IMR-90 (cell line): ENCODE data around the gene EFEMP2. TPM values are rescaled to one million over a fixed set of nuclear protein-coding genes. Genes with fewer than 3 reads are reported as not detected.

Experiments used
- ATAC-seq: fragments of 200-7000 bp; cut with Tn5 transposase; 2 replicates; pipeline ENCODE4 v1.9.1; 2020; ENCODE audit warnings: low read depth, mild to moderate bottlenecking, moderate library complexity
- BruUV-seq: library from RNA; stranded (reverse); fragments of 400-500 nt; replicated peaks from 2 replicates; lab custom pipeline; 2021; lab: Mats Ljungman, UMichigan
- CTCF ChIA-PET: fragments of 300-600 bp; formaldehyde crosslinking; extraction: SDS; loops from one replicate; lab custom pipeline; 2021; ENCODE audit warnings: antibody characterized with exemption; lab: Yijun Ruan, JAX
- POLR2A ChIA-PET: fragments of 300-600 bp; sonication (Branson Sonifier 250); formaldehyde crosslinking; loops from one replicate; lab custom pipeline; 2022; ENCODE audit warnings: antibody characterized with exemption; ENCODE audit not compliant: unreplicated experiment; lab: Charles Lee
- DNase-seq: peaks from one replicate; pipeline ENCODE4 v3.0.0; 2013
- H2AFZ ChIP-seq: replicated peaks from 2 replicates; pipeline ENCODE3; 2013; ENCODE audit warnings: low read length, mild to moderate bottlenecking; ENCODE audit not compliant: poor library complexity
- H2AK5ac ChIP-seq: 2 replicates; pipeline ENCODE4 v1.6.1; 2013; ENCODE audit warnings: low read depth, low read length, inconsistent platforms
- H2AK9ac ChIP-seq: replicated peaks from 2 replicates; pipeline ENCODE3; 2013; ENCODE audit warnings: mild to moderate bottlenecking, low read depth, low read length, moderate library complexity; ENCODE audit not compliant: poor library complexity
- H2BK120ac ChIP-seq: 2 replicates; pipeline ENCODE4 v1.6.1; 2013; ENCODE audit warnings: low read depth, low read length, inconsistent platforms
- H2BK15ac ChIP-seq: 3 replicates; pipeline ENCODE4 v1.6.1; 2013; ENCODE audit warnings: low read depth, low read length, inconsistent platforms
- H2BK20ac ChIP-seq: 2 replicates; pipeline ENCODE4 v1.6.1; 2013; ENCODE audit warnings: low read depth, mild to moderate bottlenecking, inconsistent platforms, low read length, moderate library complexity
- H2BK5ac ChIP-seq: 2 replicates; pipeline ENCODE4 v1.6.1; 2013; ENCODE audit warnings: mild to moderate bottlenecking, low read depth, low read length, inconsistent platforms; ENCODE audit not compliant: poor library complexity, severe bottlenecking
- H3K14ac ChIP-seq: replicated peaks from 2 replicates; pipeline ENCODE4 v1.6.1; 2013; ENCODE audit warnings: low read depth, low read length, inconsistent platforms
- H3K18ac ChIP-seq: 2 replicates; pipeline ENCODE4 v1.6.1; 2013; ENCODE audit warnings: low read depth, low read length, control low read depth
- H3K23ac ChIP-seq: 2 replicates; pipeline ENCODE4 v1.6.1; 2013; ENCODE audit warnings: low read depth, low read length, inconsistent platforms
- H3K27ac ChIP-seq: 2 replicates; pipeline ENCODE4 v1.5.1; 2013; ENCODE audit warnings: mild to moderate bottlenecking, control low read depth, low read length; ENCODE audit not compliant: insufficient read depth
- H3K27me3 ChIP-seq: 2 replicates; pipeline ENCODE4 v1.6.1; 2013; ENCODE audit warnings: low read length; ENCODE audit not compliant: control insufficient read depth, insufficient read depth
- H3K36me3 ChIP-seq: 2 replicates; pipeline ENCODE4 v1.6.1; 2013; ENCODE audit warnings: low read length, mixed read lengths; ENCODE audit not compliant: control insufficient read depth, insufficient read depth
- H3K4ac ChIP-seq: 2 replicates; pipeline ENCODE4 v1.6.1; 2013; ENCODE audit warnings: low read depth, low read length, inconsistent platforms
- H3K4me1 ChIP-seq: 2 replicates; pipeline ENCODE4 v1.6.1; 2013; ENCODE audit warnings: low read length, mixed read lengths; ENCODE audit not compliant: control insufficient read depth, insufficient read depth
- H3K4me2 ChIP-seq: 2 replicates; pipeline ENCODE4 v1.6.1; 2013; ENCODE audit warnings: low read depth, mild to moderate bottlenecking, control low read depth, low read length, moderate library complexity
- H3K4me3 ChIP-seq: 2 replicates; pipeline ENCODE4 v1.5.1; 2013; ENCODE audit warnings: low read depth, mild to moderate bottlenecking, control low read depth, low read length, moderate library complexity; ENCODE audit not compliant: insufficient read depth
- H3K56ac ChIP-seq: 2 replicates; pipeline ENCODE4 v1.6.1; 2013; ENCODE audit warnings: low read length, inconsistent platforms; ENCODE audit not compliant: insufficient read depth; ENCODE audit errors: extremely low read depth
- H3K79me1 ChIP-seq, 2 experiments: 2 replicates each; pipeline ENCODE4 v1.6.1; 2013; ENCODE audit warnings: low read length in 2 of 2, inconsistent platforms in 1 of 2, low read depth in 1 of 2
- H3K9ac ChIP-seq: 2 replicates; pipeline ENCODE4 v1.6.1; 2013; ENCODE audit warnings: low read depth, low read length, control low read depth
- H3K9me1 ChIP-seq: 2 replicates; pipeline ENCODE4 v1.6.1; 2013; ENCODE audit warnings: low read length, inconsistent platforms; ENCODE audit not compliant: insufficient read depth
- H3K9me3 ChIP-seq: 2 replicates; pipeline ENCODE4 v1.6.1; 2013; ENCODE audit warnings: low read length; ENCODE audit not compliant: control insufficient read depth, insufficient read depth
- H4K20me1 ChIP-seq: 2 replicates; pipeline ENCODE4 v1.6.1; 2013; ENCODE audit warnings: low read length, inconsistent platforms; ENCODE audit not compliant: insufficient read depth
- H4K5ac ChIP-seq: 2 replicates; pipeline ENCODE4 v1.6.1; 2013; ENCODE audit warnings: mild to moderate bottlenecking, low read depth, low read length, control low read depth
- H4K8ac ChIP-seq, 2 experiments: 2 replicates each; pipeline ENCODE4 v1.6.1; 2013; ENCODE audit warnings: low read depth in 2 of 2, low read length in 2 of 2, control low read depth in 1 of 2, inconsistent platforms in 1 of 2
- H4K91ac ChIP-seq: 2 replicates; pipeline ENCODE4 v1.6.1; 2013; ENCODE audit warnings: low read depth, low read length, inconsistent platforms; ENCODE audit not compliant: insufficient read depth
- BHLHE40 ChIP-seq: fragments of 150-350 bp; IDR thresholded peaks from 2 replicates; pipeline ENCODE4 v1.6.1; 2016; ENCODE audit warnings: mild to moderate bottlenecking, low read depth, low read length
- CHD1 ChIP-seq: IDR thresholded peaks from 2 replicates; pipeline ENCODE4 v1.6.1; 2012; ENCODE audit warnings: low read depth, low read length, improper control_type of control experiment
- CTCF ChIP-seq: conservative IDR thresholded peaks from 2 replicates; pipeline ENCODE4 v1.5.1; 2012; ENCODE audit warnings: mild to moderate bottlenecking, low read depth, low read length, improper control_type of control experiment
- ELK1 ChIP-seq: fragments of 150-350 bp; IDR thresholded peaks from 2 replicates; pipeline ENCODE4 v1.6.1; 2016; ENCODE audit warnings: low read depth, mild to moderate bottlenecking, low read length, moderate library complexity, borderline replicate concordance
- FOS ChIP-seq: fragments of 150-350 bp; IDR thresholded peaks from 2 replicates; pipeline ENCODE4 v1.6.1; 2016; ENCODE audit warnings: low read depth, low read length
- MAFK ChIP-seq: IDR thresholded peaks from 2 replicates; pipeline ENCODE4 v1.6.1; 2012; ENCODE audit warnings: low read depth, low read length, improper control_type of control experiment
- MAZ ChIP-seq: IDR thresholded peaks from 2 replicates; pipeline ENCODE4 v1.6.1; 2012; ENCODE audit warnings: low read depth, mild to moderate bottlenecking, low read length, improper control_type of control experiment, moderate library complexity, borderline replicate concordance
- MXI1 ChIP-seq: IDR thresholded peaks from 2 replicates; pipeline ENCODE4 v1.6.1; 2012; ENCODE audit warnings: low read depth, mild to moderate bottlenecking, low read length, moderate library complexity, borderline replicate concordance
- NFE2L2 ChIP-seq: fragments of 150-350 bp; IDR thresholded peaks from 2 replicates; pipeline ENCODE4 v1.6.1; 2016; ENCODE audit warnings: low read depth, mild to moderate bottlenecking, low read length
- POLR2A ChIP-seq: IDR thresholded peaks from 2 replicates; pipeline ENCODE4 v1.6.1; 2012; ENCODE audit warnings: mild to moderate bottlenecking, low read depth, low read length
- RAD21 ChIP-seq: IDR thresholded peaks from 2 replicates; pipeline ENCODE4 v1.6.1; 2012; ENCODE audit warnings: low read length, improper control_type of control experiment
- RCOR1 ChIP-seq: IDR thresholded peaks from 2 replicates; pipeline ENCODE4 v1.6.1; 2012; ENCODE audit warnings: mild to moderate bottlenecking, low read length, improper control_type of control experiment; ENCODE audit not compliant: insufficient replicate concordance
- RFX5 ChIP-seq: IDR thresholded peaks from 2 replicates; pipeline ENCODE4 v1.8.0; 2012; ENCODE audit warnings: low read depth, mild to moderate bottlenecking, low read length, moderate library complexity
- SMC3 ChIP-seq: fragments of 150-350 bp; IDR thresholded peaks from 2 replicates; pipeline ENCODE4 v1.6.1; 2016; ENCODE audit warnings: low read depth, mild to moderate bottlenecking, antibody characterized with exemption, low read length, moderate library complexity
- USF2 ChIP-seq: fragments of 150-350 bp; IDR thresholded peaks from 2 replicates; pipeline ENCODE4 v1.6.1; 2017; ENCODE audit warnings: mild to moderate bottlenecking, antibody characterized with exemption, low read length, low read depth
- WGBS, 2 experiments: methylation state at CpG; one replicate each; pipeline versions ENCODE4 v1.1.5 to v1.1.7; 2013; ENCODE audit warnings: missing lambda C conversion rate in 2 of 2; ENCODE audit not compliant: insufficient read length in 1 of 2; ENCODE audit errors: extremely low coverage in 2 of 2; 5-methylcytosine and 5-hydroxymethylcytosine counted together
- dilution Hi-C: fragments of 300-500 bp; cut with HindIII; formaldehyde crosslinking; loops from one replicate; pipeline ENCODE4 v1.14.3; 2018; ENCODE audit warnings: low sequenced_read_pairs; ENCODE audit not compliant: unreplicated experiment
- in situ Hi-C: fragments of 300-500 bp; cut with MboI; formaldehyde crosslinking; loops from 3 replicates; pipeline ENCODE4 v1.14.3; 2019; ENCODE audit warnings: low sequenced_read_pairs, inconsistent platforms, mixed read lengths
- intact Hi-C: fragments of 100-400 bp; cut with micrococcal nuclease; formaldehyde crosslinking; loops from 2 replicates; pipeline ENCODE4 v1.10.0; 2022
- polyA plus RNA-seq, 3 experiments: library from polyadenylated mRNA; depleted of rRNA; stranded (reverse); fragments of >200 nt; gene quantifications; 2 replicates each; pipeline ENCODE4 v1.2.3, GENCODE V29; 2012; ENCODE audit warnings: low replicate concordance in 1 of 3
- total RNA-seq: library from RNA; depleted of rRNA; stranded (reverse); fragments of >200 nt; gene quantifications from 2 replicates; pipeline ENCODE4 v1.2.3, GENCODE V29; 2012

The EFEMP2 gene
- total and polyA plus RNA-seq, 2 of the 4 experiments (the other 2 are of a cell fraction) = 62.7 to 431 TPM

- Histone ChIP-seq H2AFZ (no peak overlapping the region), H4K20me1 (no peaks in the 10 kb centered on the region), H3K4me1 (no peaks in the 10 kb centered on the region), H4K5ac (no peak overlapping the region), H3K27me3 (peaks cover 6% of the 10 kb centered on the region), H4K8ac (no peak overlapping the region), H3K79me1 (no peaks in the 10 kb centered on the region), H3K27ac (no peak overlapping the region), H3K14ac (no peak overlapping the region), H2AK5ac (no peak overlapping the region), H3K36me3 (no peaks in the 10 kb centered on the region), H3K23ac (no peak overlapping the region), H2BK20ac (no peak overlapping the region), H3K4ac (no peak overlapping the region), H3K18ac (no peak overlapping the region), H3K56ac (no peak overlapping the region), H3K9ac (no peak overlapping the region), H2BK5ac (no peak overlapping the region), H3K4me2 (no peak overlapping the region), H3K9me1 (no peaks in the 10 kb centered on the region), H3K9me3 (no peaks in the 10 kb centered on the region), H2BK120ac (no peak overlapping the region), H2AK9ac (no peak overlapping the region), H3K4me3 (no peak overlapping the region), H4K91ac (no peak overlapping the region), H2BK15ac (no peak overlapping the region)
- intact Hi-C loops (no loop called here), in situ Hi-C loops (no loop called here), dilution Hi-C loops (no loop called here)
- ChIA-PET CTCF (interaction anchor here (0.6 kb wide), 1 partner anchor 9 kb away, joined by 3 read pairs; no protein-coding TSS in a partner anchor), POLR2A (interaction anchor here (0.6 kb wide), 1 partner anchor 31 kb away, joined by 5 read pairs; no protein-coding TSS in a partner anchor)
- DNase-seq = no peak
- BruUV-seq = no TSS peak
- ATAC-seq = no peak
- 90% methylated on average over 2 of the region's 8 CpGs; no CpG with 5 or more reads in 1 of the 2 experiments for WGBS, 2 experiments
- TF ChIP-seq NFE2L2 = no peak
- no peak for TF ChIP-seq POLR2A
- no peak for TF ChIP-seq MAZ
- no peak for TF ChIP-seq MAFK
- no peak for TF ChIP-seq CHD1
- TF ChIP-seq RCOR1 = no peak
- TF ChIP-seq ELK1 = no peak
- TF ChIP-seq RAD21 = no peak
- TF ChIP-seq USF2 = no peak
- TF ChIP-seq BHLHE40 = no peak
- no peak for TF ChIP-seq MXI1
- TF ChIP-seq SMC3 = no peak
- no peak for TF ChIP-seq FOS
- no peak for TF ChIP-seq RFX5
- no peak for TF ChIP-seq CTCF
Observed at GRCh38 chr11:65826984-65827735, 45.4 kb downstream of the EFEMP2 start.
